Calu3 (cell line): Measurements from ENCODE around the gene KCNIP3. TPM values are rescaled to one million over a fixed set of nuclear protein-coding genes. Genes with fewer than 3 reads are reported as not detected.

Source experiments
- BruUV-seq: library from RNA; stranded (reverse); fragments of 400-500 nt; replicated peaks from 2 replicates; lab custom pipeline; 2021; lab: Mats Ljungman, UMichigan
- CTCF ChIA-PET: fragments of 300-600 bp; sonication (Branson Sonifier 250); formaldehyde crosslinking; loops from one replicate; lab custom pipeline; 2022; ENCODE audit warnings: antibody characterized with exemption; lab: Charles Lee
- DNase-seq: peaks from one replicate; pipeline ENCODE4 v3.0.0; 2022
- H3K27ac Mint-ChIP-seq: one replicate; pipeline ENCODE4 v1.8.0; 2022; ENCODE audit warnings: mixed read lengths; ENCODE audit not compliant: unreplicated experiment
- H3K27me3 Mint-ChIP-seq: one replicate; pipeline ENCODE4 v1.8.0; 2022; ENCODE audit warnings: mixed read lengths; ENCODE audit not compliant: unreplicated experiment
- H3K36me3 Mint-ChIP-seq: one replicate; pipeline ENCODE4 v1.8.0; 2022; ENCODE audit warnings: mild to moderate bottlenecking, moderate library complexity, mixed read lengths; ENCODE audit not compliant: insufficient read depth, unreplicated experiment
- H3K4me1 Mint-ChIP-seq: one replicate; pipeline ENCODE4 v1.8.0; 2022; ENCODE audit warnings: mild to moderate bottlenecking, low read depth, mixed read lengths; ENCODE audit not compliant: unreplicated experiment
- H3K4me3 Mint-ChIP-seq: one replicate; pipeline ENCODE4 v1.8.0; 2022; ENCODE audit warnings: mild to moderate bottlenecking, low read depth, moderate library complexity, mixed read lengths; ENCODE audit not compliant: unreplicated experiment
- H3K9me3 Mint-ChIP-seq: one replicate; pipeline ENCODE4 v1.8.0; 2022; ENCODE audit warnings: low read depth, mixed read lengths; ENCODE audit not compliant: unreplicated experiment
- CTCF ChIP-seq: fragments of 200-600 bp; IDR thresholded peaks from one replicate; pipeline ENCODE4 v1.8.0; 2022; ENCODE audit warnings: antibody characterized with exemption; ENCODE audit not compliant: unreplicated experiment
- intact Hi-C: fragments of 100-400 bp; cut with micrococcal nuclease; formaldehyde crosslinking; loops from one replicate; pipeline ENCODE4 v1.10.0; 2022; ENCODE audit not compliant: unreplicated experiment
- total RNA-seq: library from RNA; stranded (reverse); gene quantifications from 2 replicates; pipeline ENCODE4 v1.2.3, GENCODE V29; 2022

Gene KCNIP3
- total RNA-seq, 1 experiment from 2014 or later = 1.1 TPM

- Mint-ChIP-seq H3K36me3 (no peaks in the 10 kb centered on the region), H3K27ac (no peak overlapping the region), H3K9me3 (no peaks in the 10 kb centered on the region), H3K4me3 (no peak overlapping the region), H3K27me3 (peaks cover 28% of the 10 kb centered on the region), H3K4me1 (no peaks in the 10 kb centered on the region)
- no peak for TF ChIP-seq CTCF
- no TSS peak for BruUV-seq
- DNase-seq = no peak
- CTCF ChIA-PET = no interaction called here
- intact Hi-C loops = no loop called here
Observed at GRCh38 chr2:95379371-95379831, 82.3 kb downstream of the KCNIP3 start.

GRCh38 chr2:95380280-95380679 is 83.1 kb downstream of the KCNIP3 start:
- BruUV-seq = no TSS peak
- DNase-seq = no peak
- Mint-ChIP-seq H3K4me3 (no peak overlapping the region), H3K27me3 (peaks cover 28% of the 10 kb centered on the region), H3K4me1 (no peaks in the 10 kb centered on the region), H3K36me3 (no peaks in the 10 kb centered on the region), H3K27ac (no peak overlapping the region), H3K9me3 (no peaks in the 10 kb centered on the region)
- intact Hi-C loops = no loop called here
- no peak for TF ChIP-seq CTCF
- CTCF ChIA-PET = no interaction called here

GRCh38 chr2:95380731-95381130 is 83.6 kb downstream of the KCNIP3 start:
- TF ChIP-seq CTCF = no peak
- no peaks in the 10 kb centered on the region for H3K9me3 Mint-ChIP-seq
- no peak overlapping the region for H3K27ac Mint-ChIP-seq
- CTCF ChIA-PET = no interaction called here
- intact Hi-C loops = no loop called here
- peaks cover 28% of the 10 kb centered on the region for H3K27me3 Mint-ChIP-seq
- no peaks in the 10 kb centered on the region for H3K36me3 Mint-ChIP-seq
- BruUV-seq = no TSS peak
- H3K4me3 Mint-ChIP-seq = no peak overlapping the region
- H3K4me1 Mint-ChIP-seq = no peaks in the 10 kb centered on the region
- no peak for DNase-seq

GRCh38 chr2:95381212-95382191 is 84.4 kb downstream of the KCNIP3 start:
- H3K4me3 Mint-ChIP-seq = no peak overlapping the region
- no peak overlapping the region for H3K27ac Mint-ChIP-seq
- H3K4me1 Mint-ChIP-seq = no peaks in the 10 kb centered on the region
- CTCF ChIA-PET = no interaction called here
- peaks cover 28% of the 10 kb centered on the region for H3K27me3 Mint-ChIP-seq
- TF ChIP-seq CTCF = no peak
- H3K36me3 Mint-ChIP-seq = no peaks in the 10 kb centered on the region
- intact Hi-C loops = no loop called here
- H3K9me3 Mint-ChIP-seq = no peaks in the 10 kb centered on the region
- no TSS peak for BruUV-seq
- DNase-seq = no peak
